GM23248 (cell line): ENCODE results near the gene ASXL2.

Experiments used
- EZH2 ChIP-seq: fragments of 200-600 bp; sonication (generic); IDR thresholded peaks from 2 replicates; pipeline ENCODE4 v1.6.1; 2018; ENCODE audit warnings: antibody characterized with exemption, mild to moderate bottlenecking; ENCODE audit not compliant: insufficient read depth, poor library complexity, severe bottlenecking
- EZH2phosphoT487 ChIP-seq: fragments of 200-600 bp; sonication (generic); IDR thresholded peaks from 2 replicates; pipeline ENCODE4 v1.6.1; 2018; ENCODE audit warnings: antibody characterized with exemption, moderate library complexity, mild to moderate bottlenecking, low read depth; ENCODE audit not compliant: insufficient read depth

DNA sequence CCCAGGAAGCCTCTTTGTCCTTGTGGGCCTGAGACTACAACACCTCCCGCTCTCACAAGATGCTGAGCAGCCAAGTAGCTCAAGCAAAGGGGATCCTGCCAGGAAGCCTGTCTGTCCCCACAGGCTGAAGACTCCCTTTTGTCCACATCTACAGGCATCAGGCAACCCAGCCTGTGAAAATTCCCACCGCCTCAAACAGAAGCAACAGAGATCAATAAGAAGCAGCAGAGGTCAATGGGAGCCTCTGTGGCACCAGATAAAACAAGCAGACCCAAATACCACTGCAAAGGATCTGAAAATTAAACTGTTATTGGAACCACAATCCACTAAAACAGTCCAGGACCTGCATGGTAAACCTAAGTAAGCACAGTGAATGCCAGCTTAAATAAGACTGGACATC, 48.5 kb downstream of the ASXL2 start:
- TF ChIP-seq EZH2: no peak
- TF ChIP-seq EZH2phosphoT487: no peak
